ENCODE data around the gene BCL11B.

Gene BCL11B

GRCh38 chr14:99213527-99213971 lies 58.4 kb downstream of the BCL11B start:
- no peak for TF ChIP-seq CTCF (IDR thresholded peaks at IDR 0.05; ENCODE audit: insufficient read depth, low read depth, low read length, missing control alignments)

GRCh38 chr14:99213101-99213500 lies 58.9 kb downstream of the BCL11B start:
- no peak overlapping the region for H3K4me3 ChIP-seq (ENCODE audit: low read depth, low read length)
- no peak for DNase-seq (ENCODE audit: low read depth)
- TF ChIP-seq CTCF (IDR thresholded peaks at IDR 0.05; ENCODE audit: insufficient read depth, low read depth, low read length, missing control alignments), result no peak

More at GRCh38 chr14:99213527-99213971, 58.4 kb downstream of the BCL11B start:
- DNase-seq (ENCODE audit: low read depth), result no peak
- H3K4me3 ChIP-seq (ENCODE audit: low read depth, low read length), result no peak overlapping the region

GRCh38 chr14:99212646-99213045 lies 59.4 kb downstream of the BCL11B start:
- DNase-seq (ENCODE audit: low read depth), result no peak
- TF ChIP-seq CTCF (IDR thresholded peaks at IDR 0.05; ENCODE audit: insufficient read depth, low read depth, low read length, missing control alignments), result no peak
- no peak overlapping the region for H3K4me3 ChIP-seq (ENCODE audit: low read depth, low read length)

GRCh38 chr14:99212199-99212598 lies 59.8 kb downstream of the BCL11B start:
- no peak for TF ChIP-seq CTCF (IDR thresholded peaks at IDR 0.05; ENCODE audit: insufficient read depth, low read depth, low read length, missing control alignments)

GRCh38 chr14:99211410-99211809 lies 60.6 kb downstream of the BCL11B start:
- no peak for DNase-seq (ENCODE audit: low read depth)
- no peak for TF ChIP-seq CTCF (IDR thresholded peaks at IDR 0.05; ENCODE audit: insufficient read depth, low read depth, low read length, missing control alignments)
- H3K4me3 ChIP-seq (ENCODE audit: low read depth, low read length), result no peak overlapping the region

More at GRCh38 chr14:99212199-99212598, 59.8 kb downstream of the BCL11B start:
- H3K4me3 ChIP-seq (ENCODE audit: low read depth, low read length), result no peak overlapping the region
- DNase-seq (ENCODE audit: low read depth), result no peak

GRCh38 chr14:99210333-99210732 lies 61.7 kb downstream of the BCL11B start:
- H3K4me3 ChIP-seq (ENCODE audit: low read depth, low read length), result no peak overlapping the region
- TF ChIP-seq CTCF (IDR thresholded peaks at IDR 0.05; ENCODE audit: insufficient read depth, low read depth, low read length, missing control alignments), result no peak
- DNase-seq (ENCODE audit: low read depth), result no peak

- TF ChIP-seq CTCF (IDR thresholded peaks at IDR 0.05; ENCODE audit: insufficient read depth, low read depth, low read length, missing control alignments), result no peak
- DNase-seq (ENCODE audit: low read depth), result no peak
Observed at GRCh38 chr14:99209409-99209808, 62.6 kb downstream of the BCL11B start.

More at GRCh38 chr14:99209409-99209808, 62.6 kb downstream of the BCL11B start:
- H3K4me3 ChIP-seq (ENCODE audit: low read depth, low read length), result no peak overlapping the region
